KOPT-K1 (cell line): ENCODE measurements around the gene STT3B.
A peak's percentile ranks its signal among the peaks of the same experiment; 100 is the strongest.

ENCODE experiments used
- H3K27ac ChIP-seq: fragments of 200-600 bp; sonication (generic); 2 replicates; pipeline ENCODE4 v1.5.1; 2016; ENCODE audit warnings: antibody characterized with exemption, mild to moderate bottlenecking, low read depth, low read length; ENCODE audit not compliant: poor library complexity, severe bottlenecking
- H3K36me3 ChIP-seq: fragments of 200-600 bp; sonication (generic); 2 replicates; pipeline ENCODE4 v1.5.1; 2017; ENCODE audit warnings: antibody characterized with exemption, mild to moderate bottlenecking, low read length, moderate library complexity; ENCODE audit not compliant: insufficient read depth
- H3K9me3 ChIP-seq: fragments of 200-600 bp; sonication (generic); 2 replicates; pipeline ENCODE4 v1.5.1; 2017; ENCODE audit warnings: antibody characterized with exemption, low read length, mild to moderate bottlenecking; ENCODE audit not compliant: insufficient read depth, poor library complexity, severe bottlenecking

Gene STT3B

DNA sequence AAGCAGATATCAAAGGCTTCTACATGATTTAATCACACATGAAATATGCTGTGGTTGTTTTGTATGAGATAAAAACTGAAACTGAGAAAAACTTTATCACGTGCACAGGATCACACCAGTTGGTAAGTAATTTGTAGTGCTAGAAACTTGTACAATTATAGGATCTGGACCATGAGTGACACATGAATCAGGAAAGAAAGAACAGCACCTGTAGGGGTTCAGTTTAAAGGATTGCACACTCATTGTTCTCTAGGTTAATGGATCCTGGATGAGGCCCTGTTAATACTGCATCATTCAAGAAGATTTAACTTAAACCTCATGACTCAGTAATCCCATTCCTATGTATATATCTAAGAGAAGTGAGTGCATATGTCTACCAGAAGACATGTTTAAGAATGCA, 87.9 kb downstream of the STT3B start:
- H3K27ac ChIP-seq, result no peak overlapping the region
- peaks cover 98% of the 10 kb centered on the region for H3K36me3 ChIP-seq
- no peaks in the 10 kb centered on the region for H3K9me3 ChIP-seq

DNA sequence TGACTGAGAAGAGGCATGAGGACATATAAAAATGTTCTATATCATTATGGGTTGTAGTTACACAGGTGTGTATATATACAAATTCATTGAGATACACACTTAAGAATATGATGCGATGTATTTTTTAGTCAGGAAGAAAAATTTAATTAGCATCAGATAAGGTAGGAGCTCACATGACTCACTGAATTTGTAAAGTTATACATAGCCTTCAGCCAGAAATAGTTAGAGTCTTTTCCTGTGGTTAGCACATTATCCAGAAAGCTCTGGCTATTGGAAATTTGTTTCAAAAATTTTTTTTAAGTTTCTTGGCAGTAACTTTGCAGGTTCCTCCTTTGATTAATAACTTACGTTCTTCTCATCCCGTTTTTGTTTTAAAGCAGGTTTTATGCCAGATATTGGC, 88.6 kb downstream of the STT3B start:
- Histone ChIP-seq H3K36me3 (peaks cover 98% of the 10 kb centered on the region), H3K9me3 (no peaks in the 10 kb centered on the region), H3K27ac (no peak overlapping the region)

DNA sequence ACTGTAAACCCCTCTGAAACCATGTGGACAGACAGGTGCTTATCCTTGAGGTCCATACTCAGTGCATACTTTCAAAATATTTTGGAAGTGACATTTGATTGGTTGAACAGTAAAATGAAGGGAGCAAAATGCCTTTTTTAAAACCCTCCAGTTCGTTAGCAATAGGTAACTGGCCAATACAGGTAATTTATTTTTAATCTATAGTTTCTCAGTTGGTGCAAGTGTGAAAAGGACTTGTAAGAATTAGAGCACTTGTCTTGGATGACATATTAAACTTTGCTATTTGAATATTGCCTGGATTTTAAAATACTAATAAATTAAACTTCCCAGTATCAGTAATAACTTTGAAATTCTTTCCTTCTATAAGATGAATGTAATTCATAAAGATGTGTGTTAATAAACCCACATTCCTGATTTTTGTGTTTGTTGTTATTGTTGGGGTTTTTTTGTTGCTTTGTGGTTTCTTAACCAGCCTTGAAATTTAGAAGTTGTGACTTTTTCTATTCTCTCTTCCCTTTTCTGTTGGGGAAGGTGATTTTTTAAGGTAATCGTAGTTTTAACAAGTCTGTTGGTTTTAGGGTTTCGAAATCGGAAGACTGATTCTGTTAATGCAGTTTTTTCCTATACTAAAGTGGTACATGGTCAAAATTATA, 90.0 kb downstream of the STT3B start:
- Histone ChIP-seq H3K36me3 (peaks cover 98% of the 10 kb centered on the region), H3K27ac (no peak overlapping the region), H3K9me3 (no peaks in the 10 kb centered on the region)

DNA sequence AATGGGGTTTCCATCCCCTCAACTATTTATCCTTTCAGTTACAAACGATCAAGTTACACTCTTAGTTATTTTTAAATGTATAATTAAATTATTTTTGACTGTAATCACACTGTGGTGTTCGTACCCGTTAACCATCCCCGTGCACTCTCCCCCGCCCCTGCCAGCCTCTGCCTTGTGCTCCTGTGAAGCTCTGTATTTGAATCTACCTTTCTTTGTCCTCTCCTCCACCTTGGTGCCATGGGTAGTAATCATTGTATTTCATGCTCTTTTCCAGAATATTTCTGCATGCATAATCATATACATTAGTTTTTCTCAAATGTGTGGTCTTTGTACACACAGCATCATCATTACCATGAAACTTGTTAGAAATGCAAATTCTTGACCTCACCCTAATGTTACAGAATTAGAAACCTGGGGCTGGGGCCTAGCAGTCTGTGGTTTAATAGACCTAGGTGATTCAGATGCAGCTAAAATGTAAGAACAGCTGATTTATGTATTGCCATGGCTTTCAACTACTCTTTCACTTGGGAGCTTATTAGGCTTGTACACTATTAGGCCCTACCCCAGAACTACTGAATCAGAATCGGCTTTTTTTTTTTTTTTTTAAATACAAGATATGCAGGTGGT, 91.5 kb downstream of the STT3B start:
- Histone ChIP-seq H3K9me3 (no peaks in the 10 kb centered on the region), H3K27ac (no peak overlapping the region), H3K36me3 (peaks cover 98% of the 10 kb centered on the region)

DNA sequence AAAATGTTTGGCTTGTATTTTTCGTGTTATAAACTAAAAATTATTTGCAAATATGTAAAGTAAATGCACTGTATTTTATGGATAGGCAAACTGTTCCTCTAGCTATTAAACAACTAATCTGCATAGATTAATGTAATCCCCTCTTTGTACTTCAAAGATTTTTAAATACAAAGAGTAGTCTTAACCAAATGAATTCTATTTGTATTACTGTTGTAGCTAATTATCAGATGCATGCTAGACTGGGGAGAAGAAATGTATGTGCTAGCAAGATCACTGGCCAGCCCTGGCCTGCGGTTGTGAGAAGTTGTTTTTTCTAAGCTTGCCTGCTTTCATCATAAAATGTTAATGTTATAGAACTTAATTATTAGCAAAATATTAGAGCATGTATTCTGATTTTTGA, 92.6 kb downstream of the STT3B start:
- Histone ChIP-seq H3K36me3 (peaks cover 98% of the 10 kb centered on the region), H3K9me3 (no peaks in the 10 kb centered on the region), H3K27ac (no peak overlapping the region)

DNA sequence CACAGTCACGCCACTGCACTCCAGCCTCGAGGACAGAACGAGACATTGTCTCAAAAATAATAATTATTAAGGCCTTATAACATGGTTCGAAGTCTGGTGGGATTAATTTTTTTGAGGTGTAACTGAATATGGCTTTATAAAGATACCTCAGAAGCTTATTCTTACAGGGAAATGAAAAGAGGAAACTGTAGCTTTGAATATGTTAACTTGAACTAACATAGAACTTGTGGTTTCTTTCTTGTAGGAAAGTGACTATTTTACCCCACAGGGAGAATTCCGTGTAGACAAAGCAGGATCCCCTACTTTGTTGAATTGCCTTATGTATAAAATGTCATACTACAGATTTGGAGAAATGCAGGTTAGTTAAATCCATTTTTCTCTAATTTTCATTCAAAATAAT, 96.3 kb downstream of the STT3B start:
- no peaks in the 10 kb centered on the region for H3K9me3 ChIP-seq
- no peak overlapping the region for H3K27ac ChIP-seq
- H3K36me3 ChIP-seq, result peaks cover 93% of the 10 kb centered on the region

DNA sequence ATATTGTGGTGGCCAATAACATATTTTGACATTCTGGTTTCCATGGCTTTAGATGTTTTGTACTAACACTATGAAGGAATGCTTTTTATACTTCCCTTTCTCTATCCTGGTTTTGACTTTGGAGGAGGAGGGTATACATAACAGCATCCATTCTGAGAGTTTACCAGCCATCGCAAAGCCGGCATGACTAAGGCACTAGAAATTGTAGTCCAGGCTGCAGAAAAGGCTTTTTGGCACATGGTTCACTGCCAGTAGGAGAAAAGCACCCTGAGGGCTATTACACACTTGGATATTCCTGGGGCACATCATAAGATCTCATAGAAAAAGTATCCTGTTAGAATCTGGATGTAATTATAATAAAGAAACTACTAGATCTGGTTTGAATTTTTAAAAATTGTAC, 101.8 kb downstream of the STT3B start:
- H3K9me3 ChIP-seq, result no peaks in the 10 kb centered on the region
- H3K36me3 ChIP-seq, result peaks cover 89% of the 10 kb centered on the region
- H3K27ac ChIP-seq, result no peak overlapping the region

DNA sequence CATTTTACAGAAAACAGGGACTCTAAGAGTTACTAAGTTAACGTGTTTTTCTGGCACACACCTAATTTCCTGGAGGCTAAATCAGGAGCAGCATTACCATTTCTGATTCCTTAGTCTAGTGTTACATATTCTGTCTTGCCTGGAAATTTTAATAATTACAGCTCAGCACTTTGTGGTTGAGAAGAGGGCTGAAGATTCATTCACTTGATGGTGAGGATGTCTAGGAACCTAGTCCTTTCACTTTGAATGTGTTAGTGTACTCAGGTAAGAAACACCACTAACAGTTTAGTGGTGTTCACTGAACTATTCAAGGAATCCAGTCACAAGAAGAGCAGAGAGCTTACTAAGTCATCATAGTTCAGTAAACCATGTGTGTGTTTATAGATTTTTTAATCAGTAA, 102.8 kb downstream of the STT3B start:
- Histone ChIP-seq H3K27ac (no peak overlapping the region), H3K36me3 (peaks cover 82% of the 10 kb centered on the region), H3K9me3 (no peaks in the 10 kb centered on the region)

DNA sequence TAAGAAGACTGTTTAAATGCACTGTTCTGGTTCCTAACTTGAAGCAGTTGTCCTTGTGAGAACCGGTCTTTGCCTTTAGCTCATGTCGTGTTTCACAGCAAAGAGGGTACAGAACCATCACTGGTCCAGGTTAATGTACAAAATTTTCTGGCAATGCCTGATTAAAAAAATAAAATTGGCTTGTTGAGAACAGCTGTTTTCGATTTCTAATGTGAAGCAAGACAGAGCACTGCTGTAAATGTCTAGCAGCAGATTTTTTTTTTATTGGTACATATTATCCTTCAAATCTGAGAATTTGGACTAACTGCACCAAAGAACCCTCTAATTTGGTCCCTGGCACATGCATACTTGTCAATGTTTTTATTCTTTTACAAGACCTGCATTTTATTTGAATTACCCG, 103.3 kb downstream of the STT3B start:
- Histone ChIP-seq H3K36me3 (peaks cover 77% of the 10 kb centered on the region), H3K27ac (peak overlapping the region; percentile 53), H3K9me3 (no peaks in the 10 kb centered on the region)

DNA sequence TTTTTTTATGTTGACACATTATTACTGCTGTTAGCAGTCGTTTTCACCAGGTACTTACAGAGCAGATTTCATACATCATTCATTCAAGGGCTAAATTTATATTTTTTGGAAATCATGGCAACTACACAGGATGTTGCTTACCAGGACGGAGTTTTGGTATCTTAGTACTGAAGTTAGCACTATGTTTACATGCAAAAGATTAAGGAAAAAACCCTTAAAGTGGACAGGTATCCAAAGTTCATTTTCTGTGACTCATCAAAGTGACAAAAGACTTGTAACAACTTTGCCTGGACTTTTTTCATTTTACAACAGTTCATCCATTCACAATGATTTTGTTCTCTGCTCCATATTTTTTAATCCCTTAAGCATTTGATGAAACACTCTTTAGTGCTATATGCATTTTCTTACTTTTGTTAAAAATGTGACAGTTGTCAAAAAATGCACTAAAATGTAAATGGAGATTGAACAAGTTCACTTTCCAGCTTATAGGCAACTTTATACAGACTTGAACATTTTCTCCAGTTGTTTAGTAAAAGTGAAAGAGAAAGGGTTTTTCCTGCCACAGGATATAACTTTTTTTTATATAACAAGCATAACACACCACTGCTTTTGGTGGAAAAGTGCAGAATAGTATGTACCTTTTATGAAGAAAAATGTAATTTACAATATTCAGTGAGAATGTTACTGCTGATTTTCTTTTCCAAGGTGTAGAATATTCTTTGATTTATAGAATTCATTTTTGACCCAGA, 104.1 kb downstream of the STT3B start:
- Histone ChIP-seq H3K9me3 (no peaks in the 10 kb centered on the region), H3K27ac (peak overlapping the region; percentile 53), H3K36me3 (peaks cover 68% of the 10 kb centered on the region)

DNA sequence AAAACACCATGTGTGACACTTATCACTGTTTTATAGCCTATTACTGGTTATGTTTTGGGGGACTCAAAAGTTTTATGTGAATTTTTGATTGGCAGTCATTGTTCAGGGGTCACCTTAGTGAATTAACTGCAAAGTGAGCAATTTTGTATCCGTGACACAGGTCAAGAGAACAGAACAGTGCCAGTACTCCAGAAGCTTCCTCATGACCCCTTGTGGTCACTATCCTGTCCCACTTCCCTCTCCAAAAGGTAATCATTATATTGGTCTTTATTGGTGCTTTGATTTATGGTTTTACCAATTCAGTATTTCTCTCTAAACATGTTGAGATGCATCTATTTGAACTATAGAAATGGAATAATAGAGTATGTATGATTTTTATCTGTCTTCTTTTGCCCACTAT, 107.1 kb downstream of the STT3B start:
- Histone ChIP-seq H3K9me3 (peaks cover 5% of the 10 kb centered on the region), H3K27ac (no peak overlapping the region), H3K36me3 (peaks cover 56% of the 10 kb centered on the region)

DNA sequence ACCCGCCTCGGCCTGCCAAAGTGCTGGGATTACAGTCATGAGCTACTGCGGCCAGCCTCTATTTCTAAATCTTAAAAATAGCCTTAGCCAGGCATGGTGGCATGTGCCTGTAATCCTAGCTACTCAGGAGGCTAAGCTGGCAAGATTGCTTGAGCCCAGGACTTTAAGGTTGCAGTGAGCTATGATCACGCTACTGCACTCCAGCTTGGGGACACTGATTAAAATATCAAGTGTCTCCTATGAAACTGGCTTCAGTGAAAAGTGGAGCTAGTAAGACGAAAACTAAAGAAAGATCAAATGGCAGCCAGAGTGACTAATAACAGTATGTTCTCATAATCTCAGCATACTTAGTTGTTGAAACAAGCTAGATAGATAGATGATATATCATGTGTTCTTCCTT, 112.5 kb downstream of the STT3B start:
- peaks cover 54% of the 10 kb centered on the region for H3K36me3 ChIP-seq

DNA sequence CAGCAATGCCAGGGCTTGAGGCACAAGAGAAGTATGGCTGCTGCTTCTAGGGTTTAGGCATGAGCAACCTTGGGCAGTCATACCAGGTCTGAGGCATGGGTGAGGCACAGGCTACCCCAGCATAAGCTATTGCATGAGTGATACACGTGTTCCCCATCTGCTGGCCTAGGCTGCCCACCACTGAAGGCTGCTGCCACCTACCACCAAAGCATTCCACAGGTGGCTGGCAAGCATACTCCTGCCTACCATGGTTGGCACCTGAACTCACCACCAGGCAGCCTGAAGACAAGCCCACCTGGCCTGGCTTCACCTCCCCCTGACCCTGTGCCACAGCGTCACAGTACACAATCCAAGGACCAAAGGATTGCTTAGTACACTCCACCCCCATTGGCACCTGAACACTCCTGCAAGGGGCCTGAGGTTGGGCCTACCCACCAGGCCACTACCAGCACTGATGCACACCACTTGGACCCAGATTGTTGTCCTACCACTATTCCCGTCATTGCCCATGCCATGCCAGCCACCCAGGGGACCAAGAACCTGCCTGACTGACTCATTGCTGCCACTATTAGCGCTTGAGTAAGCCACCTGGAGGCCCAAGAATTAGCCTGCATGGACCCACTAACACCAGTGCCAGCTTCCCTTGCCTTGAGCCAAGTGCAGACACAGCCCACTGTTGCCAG, 115.7 kb downstream of the STT3B start:
- peaks cover 89% of the 10 kb centered on the region for H3K9me3 ChIP-seq
- no peak overlapping the region for H3K27ac ChIP-seq
- H3K36me3 ChIP-seq, result peaks cover 51% of the 10 kb centered on the region

More for the DNA sequence above, 112.5 kb downstream of the STT3B start:
- H3K27ac ChIP-seq, result no peak overlapping the region
- H3K9me3 ChIP-seq, result peaks cover 57% of the 10 kb centered on the region

DNA sequence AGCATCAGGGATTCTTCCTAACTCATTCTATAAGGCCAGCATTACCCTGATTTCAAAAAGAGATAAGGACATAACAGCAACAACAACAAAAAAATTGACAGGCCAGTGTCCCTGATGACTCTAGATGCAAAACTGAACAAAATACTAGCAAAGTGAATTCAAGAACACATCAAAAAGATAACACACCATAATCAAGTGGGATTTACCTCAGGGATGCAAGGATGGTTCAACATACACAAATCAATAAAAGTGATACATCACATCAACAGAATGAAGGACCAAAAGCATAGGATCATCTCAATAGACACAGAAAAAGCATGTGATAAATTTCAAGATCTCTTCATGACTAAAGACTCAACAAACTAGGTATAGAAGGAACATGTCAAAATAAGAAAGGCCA, 119.6 kb downstream of the STT3B start:
- peaks cover 100% of the 10 kb centered on the region for H3K9me3 ChIP-seq
- H3K36me3 ChIP-seq, result peaks cover 19% of the 10 kb centered on the region
- no peak overlapping the region for H3K27ac ChIP-seq

DNA sequence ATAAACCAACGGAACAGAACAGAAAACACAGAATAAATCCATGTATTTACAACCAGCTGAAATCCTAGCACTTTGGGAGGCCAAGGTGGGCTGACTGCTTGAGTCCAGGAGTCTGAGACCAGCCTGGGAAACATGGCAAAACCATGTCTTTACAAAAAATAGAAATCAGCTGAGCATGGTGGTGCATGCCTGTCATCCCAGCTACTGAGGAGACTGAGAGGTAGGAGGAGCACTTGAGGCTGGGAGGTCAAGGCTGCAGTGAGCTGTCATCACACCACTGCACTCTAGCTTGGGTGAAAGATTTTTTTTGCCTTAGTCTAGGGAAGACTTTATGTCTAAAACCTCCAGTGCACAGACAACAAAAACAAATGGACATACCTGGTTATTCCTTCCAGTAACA, 120.7 kb downstream of the STT3B start:
- Histone ChIP-seq H3K9me3 (peaks cover 100% of the 10 kb centered on the region), H3K36me3 (peaks cover 7% of the 10 kb centered on the region; the same call in 1 of the 2 replicates), H3K27ac (no peak overlapping the region)
